GM19467 (cell line): Measurements from ENCODE around the gene CFAP221.

Source experiments
- ATAC-seq: cut with Tn5 transposase; IDR thresholded peaks from one replicate; pipeline ENCODE4 v1.9.1; 2021; ENCODE audit warnings: mild to moderate bottlenecking, moderate library complexity; ENCODE audit not compliant: unreplicated experiment

Gene CFAP221

DNA sequence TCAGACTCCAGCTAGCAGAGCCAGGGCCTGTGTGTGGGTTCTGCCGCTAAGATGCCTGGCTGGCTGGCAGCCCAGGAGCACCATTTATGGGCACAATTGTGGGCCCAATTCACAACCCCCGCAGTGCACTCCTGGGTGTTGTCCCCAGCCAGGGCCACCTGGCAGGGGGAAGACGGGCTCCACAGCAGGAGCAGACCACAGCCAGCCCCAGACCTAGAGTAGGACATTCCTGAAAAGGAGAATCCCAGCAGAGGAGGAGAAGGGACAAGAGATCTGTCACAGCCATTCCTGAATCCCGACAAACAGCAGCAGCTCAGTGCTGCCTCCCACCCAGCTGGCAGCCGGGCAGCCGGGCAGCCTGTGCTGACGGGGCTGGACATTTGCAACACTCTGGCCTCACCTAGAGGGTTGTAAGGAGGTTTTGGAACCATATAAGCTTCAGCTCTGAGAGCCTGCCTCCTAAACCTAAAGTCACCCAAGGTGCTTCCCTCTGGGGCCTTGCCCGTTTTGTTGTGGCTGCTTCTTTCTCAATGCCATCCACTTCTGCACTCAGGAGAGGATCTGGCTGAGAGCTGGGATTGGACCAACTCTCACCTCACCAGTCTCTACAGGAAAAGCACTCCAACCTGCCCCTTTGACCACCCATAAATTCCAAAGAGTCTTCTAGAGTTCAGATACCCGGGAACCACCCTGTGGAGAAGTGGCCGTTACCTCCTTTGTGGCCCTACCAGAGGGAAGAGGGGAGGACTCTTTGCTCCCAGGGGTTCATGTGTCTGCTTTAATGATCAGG is 130.7 kb downstream of the CFAP221 start:
- no peak for ATAC-seq

DNA sequence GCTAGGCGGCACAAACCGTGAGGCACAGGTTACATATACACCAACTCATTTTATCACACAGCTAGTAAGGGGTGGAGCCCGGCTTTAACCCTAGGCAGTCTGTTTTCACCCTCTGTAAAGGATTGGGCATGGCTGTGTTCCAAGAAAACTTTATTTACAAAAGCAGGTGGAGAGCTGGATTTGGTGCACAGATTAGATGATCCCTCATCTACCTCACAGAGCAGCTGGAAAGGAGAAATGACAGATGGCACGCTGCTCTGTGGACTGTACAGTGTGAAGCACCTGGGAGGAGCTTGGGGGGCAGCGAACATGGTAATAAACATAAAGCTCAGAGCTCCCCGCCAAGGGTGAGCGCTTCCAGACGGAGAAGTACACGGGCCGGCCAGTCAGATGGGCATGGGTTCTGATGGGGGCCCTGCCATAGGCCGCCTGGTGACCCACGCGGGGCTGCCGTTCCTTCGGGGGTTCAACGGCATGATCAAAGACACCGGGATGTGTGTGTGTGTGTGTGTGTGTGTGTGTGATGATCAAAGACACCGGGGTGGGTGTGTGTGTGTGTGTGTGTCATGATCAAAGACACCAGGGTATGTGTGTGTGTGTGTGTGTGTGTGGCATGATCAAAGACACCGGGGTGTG is 133.9 kb downstream of the CFAP221 start:
- no peak for ATAC-seq

DNA sequence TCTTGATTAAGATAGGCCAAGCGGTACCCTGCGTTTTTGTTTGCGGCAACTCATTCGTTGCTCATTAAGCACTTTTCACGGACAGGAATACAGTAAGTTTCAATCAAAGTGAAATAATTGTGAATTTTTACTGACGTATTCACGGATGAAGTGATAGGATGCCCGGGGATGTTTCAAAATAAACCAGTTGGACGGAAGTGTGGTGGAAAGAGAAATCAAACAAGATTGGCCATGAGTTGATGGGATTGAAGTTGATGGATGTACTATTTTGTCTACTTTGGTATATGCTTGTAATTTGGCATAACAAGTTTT is 135.2 kb downstream of the CFAP221 start:
- no peak for ATAC-seq

DNA sequence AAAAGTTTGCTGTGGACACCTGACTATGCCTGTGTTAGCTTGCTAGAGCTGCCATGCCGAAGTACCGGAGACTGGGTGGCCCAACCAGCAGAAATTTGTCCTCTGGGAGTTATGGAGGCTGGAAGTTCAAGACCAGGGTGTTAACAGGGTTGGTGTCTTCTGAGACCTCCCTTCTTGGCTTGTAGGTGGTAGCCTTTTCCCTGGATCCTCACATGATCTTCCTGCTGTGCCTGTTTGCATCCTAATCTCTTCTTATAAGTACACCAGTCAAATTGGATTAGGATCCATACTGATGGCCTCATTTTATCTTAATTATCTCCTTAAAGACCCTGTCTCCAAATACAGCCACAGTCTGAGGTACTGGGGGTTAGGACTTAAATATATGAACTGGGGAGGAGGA is 135.6 kb downstream of the CFAP221 start:
- ATAC-seq = no peak

DNA sequence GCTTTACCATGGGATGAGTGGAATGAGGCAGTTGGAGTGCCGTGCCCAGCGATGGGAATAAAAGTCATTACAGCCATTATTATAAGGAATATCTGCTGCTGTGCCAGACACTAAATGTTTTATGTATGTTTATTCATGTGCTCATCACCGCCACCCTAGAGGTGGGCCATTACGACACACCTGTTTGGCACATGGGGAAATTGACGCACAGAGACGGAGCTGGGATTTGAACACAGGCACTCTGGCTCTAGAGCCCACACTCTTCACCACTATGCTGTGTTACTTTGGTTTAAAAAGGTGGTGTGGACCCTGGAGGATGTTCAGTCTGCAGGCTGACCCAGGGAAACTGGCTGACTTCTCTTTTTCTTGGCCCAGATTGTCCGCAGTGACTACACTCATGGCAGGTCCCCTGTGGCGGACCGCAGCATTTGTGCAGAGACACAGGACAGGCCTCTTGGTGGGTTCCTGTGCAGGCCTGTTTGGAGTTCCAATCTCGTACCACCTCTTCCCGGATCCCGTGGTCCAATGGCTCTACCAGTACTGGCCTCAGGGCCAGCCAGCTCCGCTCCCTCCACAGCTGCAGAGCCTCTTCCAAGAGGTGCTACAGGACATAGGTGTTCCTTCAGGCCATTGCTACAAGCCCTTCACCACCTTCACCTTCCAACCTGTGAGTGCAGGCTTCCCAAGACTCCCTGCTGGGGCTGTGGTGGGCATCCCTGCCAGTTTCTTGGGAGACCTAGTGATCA is 136.4 kb downstream of the CFAP221 start:
- ATAC-seq = no peak

DNA sequence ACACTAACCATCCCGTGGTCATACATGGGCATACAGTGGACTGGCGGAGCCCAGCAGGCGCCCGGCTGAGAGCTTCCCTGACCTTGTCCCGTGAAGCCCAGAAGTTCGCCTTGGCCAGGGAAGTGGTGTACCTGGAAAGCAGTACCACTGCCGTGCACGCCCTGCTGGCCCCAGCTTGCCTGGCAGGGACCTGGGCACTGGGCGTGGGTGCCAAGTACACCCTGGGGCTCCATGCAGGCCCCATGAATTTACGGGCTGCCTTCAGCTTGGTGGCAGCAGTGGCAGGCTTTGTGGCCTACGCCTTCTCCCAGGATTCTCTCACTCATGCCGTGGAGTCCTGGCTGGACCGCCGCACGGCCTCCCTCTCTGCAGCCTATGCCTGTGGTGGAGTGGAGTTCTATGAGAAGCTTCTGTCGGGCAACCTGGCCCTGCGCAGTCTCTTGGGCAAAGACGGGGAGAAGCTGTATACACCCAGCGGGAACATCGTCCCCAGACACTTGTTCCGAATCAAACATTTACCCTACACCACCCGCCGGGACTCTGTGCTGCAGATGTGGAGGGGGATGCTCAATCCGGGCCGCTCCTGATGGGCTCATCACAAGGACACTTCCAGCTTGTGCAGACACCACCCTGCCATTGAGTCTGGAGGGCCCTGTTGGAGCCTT is 137.1 kb downstream of the CFAP221 start:
- no peak for ATAC-seq

DNA sequence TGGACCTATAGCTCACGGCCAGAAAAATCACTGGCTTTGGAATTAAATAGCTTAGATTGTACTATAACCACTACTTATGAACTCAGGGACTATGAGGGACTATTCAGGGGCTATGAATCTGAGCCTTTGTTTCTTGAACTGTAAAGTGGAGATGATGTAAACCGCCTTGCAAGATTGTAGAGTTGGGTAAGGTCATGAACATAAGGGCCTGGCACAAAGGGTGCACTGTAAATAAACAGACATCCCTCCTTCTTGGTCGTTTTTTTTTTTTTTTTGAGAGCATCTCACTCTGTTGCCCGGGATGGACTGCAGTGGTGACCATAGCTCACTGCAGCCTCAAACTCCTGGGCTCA is 137.6 kb downstream of the CFAP221 start:
- no peak for ATAC-seq

DNA sequence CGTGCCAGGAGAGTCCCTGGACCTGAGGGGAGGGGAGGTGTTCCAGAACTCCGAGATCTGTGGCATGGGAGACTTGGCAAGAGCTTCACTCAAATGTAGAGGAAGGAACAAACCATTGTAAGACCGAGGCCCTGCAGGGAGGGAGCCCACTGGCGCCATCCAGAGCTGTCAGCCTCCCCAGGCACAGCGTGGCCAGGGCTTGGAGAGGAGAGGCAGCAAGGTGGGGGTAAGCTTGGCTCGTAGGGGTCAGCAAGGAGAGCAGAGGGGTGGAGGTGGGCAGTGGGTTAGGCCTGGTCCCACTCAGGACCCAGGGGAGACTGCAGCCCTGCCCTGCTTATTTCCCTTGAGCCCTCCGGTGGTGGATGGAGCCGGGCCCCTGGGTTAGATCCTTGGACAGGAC is 138.3 kb downstream of the CFAP221 start:
- no peak for ATAC-seq

DNA sequence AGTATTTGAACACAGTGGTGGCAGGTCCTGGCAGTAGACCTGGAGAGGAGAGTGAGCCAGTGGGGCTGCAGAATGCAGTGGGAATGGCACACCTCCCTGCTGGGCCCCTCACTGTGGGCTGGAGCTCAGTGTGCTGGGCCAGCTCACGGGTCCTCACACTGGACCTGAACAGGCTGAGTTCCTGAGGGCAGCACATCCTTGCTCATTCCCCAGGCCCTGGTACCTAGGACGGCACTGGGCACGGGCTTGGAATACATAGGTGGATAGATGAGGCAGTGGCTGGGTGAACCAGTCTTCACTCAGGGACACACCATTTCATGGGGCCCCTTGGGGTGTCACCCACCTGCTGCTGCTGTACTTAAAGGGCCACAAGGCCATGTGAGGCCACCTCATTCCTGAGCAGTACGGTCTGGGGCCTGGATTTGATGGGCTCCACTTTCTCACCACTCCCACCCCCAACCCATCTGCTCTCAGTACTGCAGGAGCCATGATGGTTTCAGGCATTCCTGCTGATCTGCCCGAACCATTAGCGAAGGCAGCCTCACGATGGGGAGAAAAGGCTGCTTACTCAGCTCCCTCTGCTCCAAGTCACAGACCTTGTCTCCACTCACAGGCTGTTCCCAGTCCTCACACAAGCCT is 138.9 kb downstream of the CFAP221 start:
- ATAC-seq = no peak

DNA sequence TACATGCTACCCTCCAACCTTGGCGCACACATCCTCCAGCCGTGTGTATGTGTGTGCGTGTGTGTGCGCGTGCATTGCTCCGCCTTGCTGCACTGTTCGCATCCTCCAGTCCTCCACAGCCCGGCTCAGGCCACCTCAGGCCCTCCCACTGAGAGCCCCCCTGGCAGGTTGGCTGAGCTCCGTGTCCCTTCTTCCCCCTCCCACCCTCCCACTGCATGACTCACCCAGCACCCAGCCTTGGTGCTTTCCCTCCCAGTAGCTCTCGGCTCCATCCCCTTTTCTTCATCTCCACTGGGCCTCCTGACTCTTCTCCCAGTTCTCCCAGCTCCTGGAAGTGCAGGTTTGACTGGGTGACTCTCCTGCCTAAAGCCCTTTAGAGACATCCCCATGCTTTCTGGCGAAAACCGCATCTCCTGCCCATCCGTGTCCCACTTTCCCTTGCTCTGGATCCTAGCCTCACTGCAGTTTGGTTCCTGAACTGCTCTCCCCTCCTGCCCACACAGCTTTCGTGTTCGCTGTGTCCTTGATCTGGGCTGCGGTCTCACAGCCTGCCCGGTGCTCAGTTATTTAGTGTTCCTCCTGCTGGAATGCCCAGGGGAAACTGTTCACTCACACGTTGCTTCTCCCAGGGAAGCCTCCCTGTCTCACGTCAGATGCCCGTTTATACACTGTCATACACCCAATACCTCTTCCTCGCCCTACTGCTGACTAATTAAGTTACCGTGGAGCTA is 139.6 kb downstream of the CFAP221 start:
- no peak for ATAC-seq

DNA sequence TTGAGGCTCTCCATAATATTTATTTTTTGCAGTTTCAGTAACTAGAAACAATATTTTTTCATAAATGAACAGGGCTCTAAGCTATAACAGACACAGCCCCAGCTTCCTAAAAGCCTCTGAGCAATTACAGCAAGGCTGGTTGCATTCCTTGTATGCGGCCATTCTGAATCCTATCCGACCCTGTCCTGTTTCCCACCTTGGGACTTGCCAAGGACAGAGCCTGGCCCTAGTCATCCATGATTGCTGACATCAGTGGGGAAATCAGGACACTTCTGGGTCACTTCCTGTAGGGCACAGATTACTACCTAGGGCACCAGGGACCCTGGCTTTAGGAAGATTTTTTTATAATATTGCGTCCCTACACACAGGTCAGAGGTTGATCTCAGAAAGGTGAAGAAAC is 140.3 kb downstream of the CFAP221 start:
- ATAC-seq = no peak

DNA sequence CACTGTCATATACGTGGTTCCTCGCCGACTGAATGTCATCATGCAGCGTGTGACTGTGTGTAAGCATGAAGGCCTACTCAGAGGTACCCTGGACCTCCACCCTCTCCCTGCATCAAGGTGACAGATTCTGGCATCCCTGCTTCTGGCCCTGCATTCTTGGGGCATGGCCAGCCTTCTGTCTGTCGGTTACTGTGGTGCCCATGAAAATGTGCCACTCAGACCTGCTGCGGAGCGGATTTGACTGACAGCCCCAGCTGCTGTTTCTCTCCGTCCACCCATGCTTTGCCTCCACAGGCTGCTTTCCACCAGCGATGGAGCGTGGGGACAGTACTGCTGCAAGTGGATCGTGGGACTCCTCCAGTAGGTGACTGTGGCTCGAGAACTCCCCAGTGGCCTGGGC is 144.4 kb downstream of the CFAP221 start:
- no peak for ATAC-seq

DNA sequence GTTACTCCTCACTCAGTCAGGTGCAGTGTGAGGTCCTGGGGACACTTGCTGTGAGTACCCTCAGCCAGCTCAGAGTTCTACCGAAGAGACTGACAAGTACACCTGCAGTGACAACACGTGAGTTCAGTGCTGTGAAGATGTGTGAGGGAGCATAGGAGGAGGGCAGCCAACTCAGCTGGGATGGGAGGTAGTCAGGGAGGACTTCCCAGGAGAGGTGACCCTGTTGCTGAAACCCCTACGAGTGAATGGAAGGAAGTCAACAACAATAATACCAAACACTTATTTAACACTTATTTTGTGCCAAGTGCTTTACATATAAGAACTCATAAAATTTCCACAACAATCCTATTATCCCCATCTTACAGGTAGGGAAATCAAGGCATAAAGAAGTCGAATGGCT is 145.0 kb downstream of the CFAP221 start:
- no peak for ATAC-seq

DNA sequence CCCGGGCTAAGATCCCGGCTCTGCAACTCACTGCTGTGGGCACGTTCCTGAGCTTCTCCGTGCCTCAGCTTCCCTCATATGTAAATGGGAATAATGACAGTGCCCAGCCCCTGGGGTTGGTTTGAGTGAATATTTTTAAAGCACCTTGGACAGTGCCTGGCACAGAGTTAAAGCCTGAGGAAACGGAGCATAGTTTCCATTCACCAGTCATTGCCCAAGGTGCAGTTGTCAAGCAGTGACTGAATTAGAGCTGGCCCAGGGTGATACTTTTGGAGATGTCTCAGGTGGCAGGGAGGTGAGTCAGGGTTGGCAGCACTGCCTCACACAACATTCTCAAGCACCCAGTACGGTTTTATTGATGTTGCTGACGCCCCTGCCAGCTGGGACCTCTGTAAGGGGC is 146.9 kb downstream of the CFAP221 start:
- ATAC-seq = no peak

DNA sequence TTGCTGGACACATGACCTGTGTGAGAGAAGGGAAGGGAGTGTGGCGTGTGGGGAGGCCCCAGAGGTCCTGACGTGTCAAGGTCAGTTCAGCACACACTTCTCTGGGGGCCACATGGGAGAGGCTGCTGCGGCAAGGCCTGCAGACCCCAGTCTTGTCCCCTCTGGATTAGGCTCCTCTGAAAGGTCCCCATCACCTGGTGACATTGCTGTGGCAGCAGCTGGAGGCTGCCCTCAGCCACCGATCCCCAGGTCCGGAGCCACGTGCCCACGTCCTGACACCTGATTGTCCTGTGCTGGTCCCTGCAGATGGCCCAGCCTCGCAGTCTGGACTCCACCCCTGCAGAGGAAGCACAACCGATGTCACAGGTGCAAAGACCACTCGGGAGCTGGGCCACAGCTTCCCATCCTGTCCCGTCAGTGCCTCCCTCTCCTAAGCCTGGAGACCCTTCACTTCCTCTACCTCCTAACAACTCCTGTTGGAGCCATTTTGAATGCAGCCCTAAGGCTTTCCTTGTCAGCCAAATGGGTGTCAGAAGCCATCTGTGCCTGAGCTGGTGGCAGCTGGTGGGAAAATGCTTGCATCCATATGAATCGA is 147.5 kb downstream of the CFAP221 start:
- no peak for ATAC-seq

DNA sequence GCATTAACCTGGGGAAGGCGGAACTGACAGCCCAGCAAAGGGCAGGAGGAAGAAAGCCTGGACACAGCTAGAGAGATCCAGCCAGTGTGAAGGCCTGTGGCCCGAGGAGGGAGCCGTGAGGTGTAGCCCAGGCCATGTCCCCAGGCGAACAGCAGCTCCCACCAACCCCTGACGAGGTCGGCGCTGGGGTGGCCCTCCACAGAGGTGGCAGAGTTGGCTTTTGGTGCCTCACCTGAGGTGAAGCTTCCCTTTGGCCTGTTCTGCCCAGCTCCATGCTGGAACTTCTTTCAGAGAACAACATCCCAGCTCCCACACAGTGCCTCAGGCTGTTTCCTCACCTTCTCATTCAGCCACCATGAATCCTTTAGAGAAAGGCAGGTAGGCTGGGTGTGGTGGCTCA is 148.1 kb downstream of the CFAP221 start:
- no peak for ATAC-seq

DNA sequence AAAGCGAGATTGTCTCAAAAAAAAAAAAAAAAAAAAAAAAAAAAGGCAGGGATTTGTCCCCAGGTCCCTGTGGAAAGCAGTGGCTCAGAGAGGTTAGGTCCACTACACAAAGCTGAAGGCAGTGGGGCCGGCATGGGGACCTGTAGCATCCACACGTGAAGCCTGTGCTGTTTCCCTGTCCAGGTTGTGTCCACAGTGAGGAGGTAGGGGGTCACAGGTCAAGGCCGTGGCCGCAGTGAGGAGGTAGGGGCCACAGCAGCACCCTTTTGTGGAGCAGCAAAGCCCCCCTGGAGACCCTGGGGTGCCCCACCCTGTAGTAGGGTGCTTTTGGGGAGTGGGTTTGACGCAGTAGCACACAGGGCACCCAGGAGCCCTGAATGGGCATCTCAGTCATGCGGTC is 148.7 kb downstream of the CFAP221 start:
- ATAC-seq = no peak

DNA sequence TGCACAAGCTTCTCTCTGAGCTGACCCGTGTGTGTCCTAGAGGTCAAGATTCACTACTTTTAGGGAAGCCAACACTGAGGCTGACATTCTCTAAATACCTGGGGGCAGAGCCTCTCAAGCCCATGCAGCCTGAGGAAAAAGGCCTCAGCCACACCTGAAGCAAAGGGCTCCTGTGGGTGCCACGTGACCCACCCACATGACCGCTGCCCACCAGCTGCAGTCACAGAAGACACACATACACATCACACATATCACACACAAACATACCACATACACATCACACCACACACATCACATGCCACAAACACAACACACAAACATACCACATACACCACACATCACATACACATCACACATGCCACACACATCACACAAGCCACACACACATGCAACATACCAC is 149.3 kb downstream of the CFAP221 start:
- ATAC-seq = no peak

DNA sequence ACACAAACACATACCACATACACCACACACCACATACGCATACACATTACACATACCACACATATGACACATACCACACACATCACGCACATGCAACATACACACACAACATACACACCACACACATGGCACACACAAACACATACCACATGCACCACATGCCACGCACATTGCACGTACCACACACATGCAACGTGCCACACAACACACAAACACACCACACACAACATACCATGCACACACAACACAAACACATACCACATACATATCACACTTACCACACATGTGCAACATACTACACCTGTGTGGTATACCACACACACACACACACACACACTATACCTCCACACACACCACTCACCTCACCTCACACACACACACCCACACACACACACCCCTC is 149.7 kb downstream of the CFAP221 start:
- no peak for ATAC-seq

DNA sequence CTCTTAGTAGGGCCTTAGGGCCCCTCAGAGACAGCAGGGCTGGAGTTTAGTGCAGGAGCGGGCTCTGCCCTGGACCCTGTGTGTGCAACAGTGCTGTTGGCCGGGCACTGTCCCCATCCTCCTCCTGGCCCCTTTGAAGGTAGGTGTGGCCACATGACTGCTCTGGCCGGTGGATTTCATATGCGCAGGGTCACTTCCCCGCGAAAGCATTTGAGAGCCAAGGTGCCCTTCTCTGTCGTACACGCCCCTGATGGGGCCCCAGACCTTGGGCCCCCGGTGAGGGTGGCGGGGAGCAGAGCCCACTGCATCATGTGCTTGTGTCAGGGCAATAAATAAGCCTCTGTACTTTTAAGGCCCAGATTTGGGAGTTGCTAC is 150.2 kb downstream of the CFAP221 start:
- no peak for ATAC-seq
